GM19240 (cell line): ENCODE results near the gene KCNJ11.
"Not testable (repeated sequence)": the region's sequence is repeated elsewhere in the genome, so short reads cannot be mapped to it uniquely, and the experiment has no call there.

ENCODE experiments used
- DNase-seq: peaks from one replicate; pipeline ENCODE4 v3.0.0; 2011; ENCODE audit warnings: low spot score; ENCODE audit not compliant: insufficient read length

The KCNJ11 gene

DNA sequence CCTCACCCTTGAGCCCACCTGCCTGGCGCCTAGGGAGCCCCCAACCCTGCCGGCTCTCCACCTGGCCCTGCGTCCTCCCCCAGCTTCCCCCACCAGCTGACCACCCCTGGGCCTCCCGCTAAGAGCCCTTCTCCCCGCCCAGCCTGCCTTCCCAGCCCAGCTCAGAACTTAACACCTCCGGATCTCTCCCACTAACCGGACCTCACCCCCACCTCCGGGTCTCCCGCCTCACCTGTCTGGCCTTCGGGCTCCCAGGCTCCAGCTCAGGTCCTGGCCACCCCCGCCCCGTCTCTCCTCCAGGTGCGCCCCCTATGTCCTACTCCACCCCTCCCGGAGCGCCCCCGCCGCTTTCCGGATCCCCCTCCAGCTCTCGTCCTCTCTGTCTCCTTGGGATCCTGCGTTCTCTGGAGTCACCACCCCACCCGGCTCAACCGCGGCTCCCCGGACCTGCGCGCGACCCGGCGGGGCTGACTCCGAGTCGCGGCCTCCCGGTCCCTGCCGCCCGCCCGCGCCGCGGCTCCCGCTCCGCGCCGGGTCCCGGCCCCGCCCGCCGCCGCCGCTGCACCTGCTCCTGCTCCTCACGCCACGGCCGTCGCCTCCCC is at the start of gene KCNJ11:
TSS of gene KCNJ11 (minus strand) at position 51 of the 602 bp plus-strand sequence. CDS start 568 bp downstream, outside the sequence.
- DNase-seq = no peak

DNA sequence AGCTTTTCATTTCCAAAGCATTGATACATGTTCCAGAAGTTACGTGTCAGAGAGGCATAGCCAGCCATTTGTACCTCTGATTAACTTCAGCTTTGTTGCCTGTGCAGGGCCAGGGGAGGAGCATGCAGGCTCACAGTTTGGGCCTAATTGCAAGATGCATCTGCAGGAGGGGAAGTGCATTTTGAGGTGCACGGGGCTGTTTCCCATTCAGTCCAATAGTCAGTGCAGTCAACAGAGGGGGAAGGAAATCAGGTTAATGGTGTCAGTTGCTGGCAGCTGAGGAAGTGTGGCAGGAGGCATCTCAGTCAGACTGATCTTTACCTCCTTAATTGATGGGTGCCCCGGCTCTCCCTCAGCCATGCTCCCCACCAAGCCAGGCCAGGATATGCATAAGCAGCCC is 48.9 kb upstream of the KCNJ11 start:
- DNase-seq = no peak

DNA sequence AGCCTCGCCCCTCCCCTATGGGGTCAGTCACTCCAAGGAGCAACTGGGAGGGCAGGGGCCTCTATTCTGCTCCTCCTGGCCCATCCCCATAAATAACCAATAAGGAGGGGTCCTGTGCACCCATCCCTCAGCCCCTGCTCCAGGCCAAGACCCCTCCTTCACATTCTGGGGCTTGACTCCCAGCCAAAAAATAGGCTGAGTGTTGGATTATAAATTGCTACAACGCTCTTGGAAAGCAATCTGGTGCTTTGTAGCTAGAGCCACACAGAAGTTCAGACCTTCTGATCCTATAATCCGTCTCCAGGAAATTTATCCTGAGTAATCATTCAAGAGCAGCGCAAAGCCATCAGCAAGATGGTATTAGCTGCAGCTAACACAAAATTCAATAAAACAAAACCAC is 45.6 kb upstream of the KCNJ11 start:
- DNase-seq = no peak

DNA sequence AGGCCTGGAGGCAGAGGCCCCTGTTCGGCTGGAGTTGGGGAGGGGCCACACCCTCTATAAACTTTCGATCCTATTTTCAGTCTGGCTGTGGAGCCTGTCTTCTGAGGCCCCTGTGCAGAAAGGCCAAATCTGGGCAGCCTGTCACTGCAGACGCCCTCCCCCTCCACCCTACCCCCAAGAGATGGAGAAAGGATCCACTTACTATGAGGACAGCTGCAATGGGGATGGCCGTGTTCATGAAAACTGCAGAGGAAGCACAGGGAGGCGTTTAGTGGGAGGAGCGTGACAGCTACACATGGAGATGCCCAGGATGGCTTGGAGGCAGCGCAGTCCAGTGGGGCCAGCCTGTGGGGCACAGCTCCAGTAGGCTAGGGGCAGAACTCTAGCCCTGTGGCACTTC is 43.5 kb upstream of the KCNJ11 start:
- DNase-seq = no peak

DNA sequence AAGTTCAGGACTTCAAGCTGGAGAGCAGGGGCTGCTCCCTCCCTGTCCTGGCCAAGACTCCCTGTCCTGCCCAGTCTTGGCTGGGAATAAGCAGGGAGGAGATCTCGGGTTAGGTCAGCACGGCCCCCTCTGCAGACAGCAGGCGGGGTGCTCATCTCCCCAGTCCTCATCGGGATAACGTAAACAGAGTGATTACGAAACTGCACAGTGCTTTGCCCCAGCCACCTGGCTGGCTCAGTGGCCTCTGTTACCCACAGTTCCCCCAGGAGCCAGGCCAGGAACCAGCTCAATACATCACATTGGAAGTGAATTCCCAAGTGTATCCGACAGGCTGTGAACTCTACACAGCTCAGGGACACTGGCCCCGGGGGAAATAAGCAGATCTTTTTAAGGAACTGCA is 42.7 kb upstream of the KCNJ11 start:
- no peak for DNase-seq

DNA sequence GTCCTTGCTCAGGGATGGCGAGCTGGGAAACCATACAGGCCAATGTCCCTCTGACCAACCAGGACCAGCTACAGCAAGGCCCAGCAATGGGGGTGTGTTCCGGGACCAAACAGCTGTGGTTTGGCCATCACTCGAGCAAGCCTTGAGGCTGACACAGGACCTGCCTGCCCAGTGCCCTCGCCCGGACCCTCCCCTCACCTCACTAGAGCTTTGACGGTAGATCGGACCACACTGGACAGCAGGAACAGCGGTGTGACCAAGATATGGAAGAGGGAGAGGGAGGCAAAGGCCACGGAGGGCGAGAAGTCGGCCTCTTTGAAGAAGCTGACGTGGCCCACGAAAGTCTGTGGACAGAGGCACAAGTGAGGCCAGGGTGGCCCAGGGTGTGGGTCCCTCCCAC is 42.2 kb upstream of the KCNJ11 start:
- DNase-seq = no peak

DNA sequence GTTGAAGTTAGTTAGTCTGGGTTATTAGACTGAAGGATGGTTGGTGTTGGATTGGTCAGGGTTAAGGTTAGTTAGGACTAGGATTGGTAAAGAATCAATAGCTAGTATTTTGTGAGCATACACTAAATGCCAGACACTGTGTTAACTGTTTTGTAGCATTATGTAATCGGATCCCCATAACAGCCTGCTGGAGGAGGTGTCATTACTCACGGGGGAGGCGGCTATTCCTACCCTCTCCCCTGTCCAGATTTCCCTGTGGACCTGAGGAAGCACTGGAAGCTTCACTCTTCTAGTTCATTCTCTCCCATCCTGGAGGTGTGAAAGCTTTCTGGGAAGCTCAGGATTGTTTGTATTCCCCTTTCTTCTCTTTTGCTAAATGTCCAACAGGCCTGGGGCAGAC is 40.5 kb upstream of the KCNJ11 start:
- DNase-seq = no peak

DNA sequence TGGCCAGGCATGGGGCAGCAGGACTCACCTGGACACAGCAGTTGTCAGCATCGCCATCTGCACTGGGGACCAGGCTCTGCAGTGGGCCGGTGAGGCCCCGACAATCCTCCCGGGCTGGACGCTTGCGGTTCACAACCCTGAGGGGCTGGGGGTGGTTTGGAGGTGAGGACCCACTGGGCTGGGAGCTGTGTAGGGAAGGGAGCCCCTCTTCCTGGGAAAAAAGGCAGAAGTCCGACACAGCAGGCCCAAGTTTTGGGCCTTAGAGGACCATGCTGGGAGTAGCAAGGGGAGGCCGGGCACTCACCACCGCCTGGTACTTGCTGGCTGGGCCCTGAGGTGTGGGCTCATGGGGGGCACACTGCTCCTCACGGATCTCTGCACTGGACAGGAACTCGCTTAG is 39.8 kb upstream of the KCNJ11 start:
- no peak for DNase-seq

DNA sequence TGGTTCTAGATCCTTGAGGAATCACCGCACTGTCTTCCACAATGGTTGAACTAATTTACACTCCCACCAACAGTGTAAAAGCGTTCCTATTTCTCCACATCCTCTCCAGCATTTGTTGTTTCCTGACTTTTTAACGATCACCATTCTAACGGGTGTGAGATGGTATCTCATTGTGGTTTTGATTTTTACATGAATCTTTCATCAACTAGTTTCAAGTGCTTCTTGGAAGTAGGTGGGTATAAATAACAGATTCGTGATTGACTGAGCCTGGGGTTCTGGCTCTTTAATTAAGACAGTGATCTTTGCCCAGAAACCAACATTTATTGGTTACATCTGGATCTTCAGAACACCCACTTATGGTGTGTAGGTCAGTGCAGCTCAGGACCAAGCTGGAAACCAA is 37.8 kb upstream of the KCNJ11 start:
- not testable (repeated sequence) for DNase-seq

DNA sequence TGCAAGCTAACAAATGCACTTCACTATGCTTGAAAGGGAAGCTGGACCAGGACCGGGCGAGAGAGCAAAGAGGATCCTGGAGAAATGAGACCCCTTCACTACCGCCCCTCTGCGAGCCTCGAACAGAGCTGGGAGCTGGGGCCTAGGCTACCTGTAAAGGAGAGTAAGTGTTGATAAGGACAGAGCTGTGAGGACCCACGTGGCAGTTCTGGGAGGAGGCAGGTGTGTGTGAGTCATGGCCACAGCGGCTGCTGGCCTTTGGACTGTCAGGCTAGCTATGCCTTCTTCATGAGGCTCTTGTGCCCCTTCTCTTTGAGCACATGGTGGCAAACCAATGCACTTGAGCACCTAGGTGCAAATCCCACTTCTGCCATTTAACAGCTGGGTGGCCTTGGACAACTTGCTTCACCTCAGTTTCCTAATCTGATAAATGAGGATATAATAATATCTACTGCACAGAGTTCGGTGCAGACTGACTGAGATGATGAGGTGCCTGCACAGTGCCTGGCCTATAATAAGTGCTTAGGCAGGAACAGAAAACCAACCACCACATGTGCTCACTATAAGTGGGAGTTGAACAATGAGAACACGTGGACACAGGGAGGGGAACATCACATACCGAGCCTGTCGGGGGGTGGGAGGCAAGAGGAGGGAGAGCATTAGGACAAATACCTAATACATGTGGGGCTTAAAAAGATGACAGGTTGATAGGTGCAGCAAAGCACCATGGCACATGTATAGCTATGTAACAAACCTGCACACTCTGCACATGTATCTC is 35.3 kb upstream of the KCNJ11 start:
- no peak for DNase-seq

DNA sequence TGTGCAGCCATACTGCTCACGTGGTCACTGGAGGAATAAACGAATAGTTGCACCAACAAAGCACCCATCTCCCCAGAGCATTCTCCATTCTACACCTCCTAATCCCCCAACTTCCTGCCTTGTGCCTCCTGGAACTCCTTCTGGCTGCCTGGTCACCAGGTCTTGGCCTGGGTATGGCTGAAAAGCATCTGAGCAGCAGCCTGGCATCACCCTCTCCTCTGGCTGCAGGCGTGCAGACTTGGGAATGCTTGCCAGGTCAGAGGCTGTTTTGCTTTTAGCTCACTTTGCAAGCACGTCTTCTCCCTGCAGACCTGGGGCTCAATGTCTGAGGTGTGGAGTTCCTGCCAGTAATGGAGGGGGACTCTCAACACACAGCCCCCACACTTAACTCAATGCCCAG is 33.3 kb upstream of the KCNJ11 start:
- no peak for DNase-seq

DNA sequence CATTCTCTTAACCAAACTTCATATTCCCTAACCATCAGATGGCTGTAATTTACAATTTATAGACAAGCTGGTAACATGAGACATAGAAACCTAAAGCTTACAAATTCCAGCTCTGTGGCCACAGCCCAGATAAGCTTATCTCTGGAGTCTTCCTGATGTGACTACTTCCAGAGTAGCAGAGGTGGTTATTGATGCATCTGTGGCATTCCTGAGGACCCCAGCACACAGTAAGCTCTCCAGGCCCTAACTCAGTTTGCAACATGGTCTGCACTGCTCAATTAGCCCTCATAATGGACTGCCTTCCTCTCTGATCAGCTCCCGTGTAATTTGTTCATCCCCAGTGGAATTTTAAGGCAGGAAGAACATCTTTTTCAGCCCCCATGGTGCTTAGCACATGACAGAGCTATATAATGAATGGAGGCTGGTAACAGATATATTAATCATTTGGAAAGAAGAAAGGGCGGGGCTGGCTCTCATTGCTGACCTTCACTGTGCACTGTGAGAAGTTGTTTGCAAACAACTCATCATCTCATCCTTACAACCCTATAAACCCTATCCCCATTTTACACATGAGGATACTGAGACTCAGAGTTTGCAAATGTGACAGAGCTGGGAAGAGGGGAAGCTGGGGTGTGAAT is 30.1 kb upstream of the KCNJ11 start:
- no peak for DNase-seq

DNA sequence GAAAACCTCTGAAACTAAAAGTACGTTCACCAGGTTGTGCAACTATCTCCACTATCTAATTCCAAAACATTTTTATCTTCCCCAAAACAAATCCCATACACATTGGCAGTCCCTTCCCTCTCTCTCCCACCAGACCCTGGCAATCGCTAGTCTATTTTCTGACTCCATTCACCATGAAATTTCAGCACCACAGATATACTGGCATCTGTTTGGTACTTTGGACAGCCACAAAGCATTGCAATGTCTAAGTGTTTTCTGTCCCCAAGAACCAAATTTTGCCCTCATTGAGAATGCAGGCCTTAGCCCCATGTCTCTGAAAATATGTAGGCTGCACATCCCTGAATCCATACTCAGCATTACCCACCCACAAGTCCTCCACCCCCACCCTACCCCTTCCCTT is 28.0 kb upstream of the KCNJ11 start:
- no peak for DNase-seq

DNA sequence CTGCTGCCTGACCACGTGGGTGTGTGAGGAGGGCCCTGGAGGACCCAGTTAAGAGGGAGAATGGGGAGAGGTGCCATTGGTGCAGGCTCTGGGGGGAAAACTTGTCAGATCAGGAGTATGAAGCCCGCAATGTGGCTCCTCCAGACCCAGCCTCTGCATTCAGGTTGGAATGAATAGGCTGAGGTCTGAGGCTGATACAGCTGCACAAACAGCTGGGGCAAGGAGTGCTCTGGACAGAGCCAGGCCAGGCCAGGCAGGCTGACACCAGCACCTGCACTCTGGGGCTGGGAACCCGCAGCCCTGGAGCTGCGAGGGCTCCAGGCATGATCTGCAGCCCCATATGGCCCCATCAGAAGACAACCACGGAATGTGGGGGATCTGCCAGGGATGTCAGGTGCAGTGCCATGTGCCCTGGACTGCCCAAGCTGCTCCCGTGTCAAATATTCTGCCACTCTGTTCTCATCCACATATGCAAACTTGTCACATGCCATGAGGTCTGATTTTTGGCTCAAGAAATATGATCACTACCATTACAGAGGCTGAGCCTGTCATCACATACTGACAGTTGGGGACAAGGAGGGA is 27.2 kb upstream of the KCNJ11 start:
- DNase-seq = no peak

DNA sequence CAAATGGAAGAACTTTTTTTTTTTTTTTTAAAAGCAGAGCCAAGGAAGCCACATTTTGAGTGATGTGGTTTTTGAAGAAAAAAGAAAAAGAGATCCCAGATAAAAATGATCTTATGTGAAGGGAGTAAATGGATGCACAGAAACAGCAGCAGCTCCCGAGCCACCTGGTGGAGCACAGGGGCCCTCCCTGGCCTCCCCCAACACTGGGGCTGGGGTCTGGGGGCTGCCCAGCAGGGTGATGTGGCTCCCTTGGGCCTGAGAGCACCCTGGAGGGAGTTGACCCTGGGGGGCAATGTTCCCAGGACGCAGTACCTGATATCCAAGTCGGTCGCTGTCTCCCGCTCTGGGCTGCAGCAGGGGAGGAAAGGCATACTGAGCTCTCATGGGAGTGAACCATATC is 26.5 kb upstream of the KCNJ11 start:
- no peak for DNase-seq

DNA sequence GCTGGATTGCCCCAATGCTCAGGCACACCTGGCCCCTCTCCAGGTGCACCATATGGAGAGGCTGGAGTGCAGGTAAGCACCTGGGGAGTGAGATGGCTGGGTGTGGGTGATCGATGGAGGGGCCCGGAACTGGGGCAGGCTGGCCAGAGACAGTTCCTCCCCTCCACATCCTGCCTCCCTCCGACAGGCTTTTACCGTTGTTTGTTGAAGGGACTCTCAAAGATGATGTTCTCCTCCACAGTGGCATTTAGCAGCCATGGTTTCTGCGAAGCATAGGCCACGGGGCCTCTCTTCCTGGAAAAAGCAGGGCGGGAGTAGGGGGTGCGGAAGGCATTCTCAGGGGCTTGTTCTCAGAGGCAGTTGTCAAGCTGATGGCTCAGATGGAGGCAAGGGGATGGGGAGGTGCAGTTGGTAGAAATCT is 25.9 kb upstream of the KCNJ11 start:
- DNase-seq = no peak

DNA sequence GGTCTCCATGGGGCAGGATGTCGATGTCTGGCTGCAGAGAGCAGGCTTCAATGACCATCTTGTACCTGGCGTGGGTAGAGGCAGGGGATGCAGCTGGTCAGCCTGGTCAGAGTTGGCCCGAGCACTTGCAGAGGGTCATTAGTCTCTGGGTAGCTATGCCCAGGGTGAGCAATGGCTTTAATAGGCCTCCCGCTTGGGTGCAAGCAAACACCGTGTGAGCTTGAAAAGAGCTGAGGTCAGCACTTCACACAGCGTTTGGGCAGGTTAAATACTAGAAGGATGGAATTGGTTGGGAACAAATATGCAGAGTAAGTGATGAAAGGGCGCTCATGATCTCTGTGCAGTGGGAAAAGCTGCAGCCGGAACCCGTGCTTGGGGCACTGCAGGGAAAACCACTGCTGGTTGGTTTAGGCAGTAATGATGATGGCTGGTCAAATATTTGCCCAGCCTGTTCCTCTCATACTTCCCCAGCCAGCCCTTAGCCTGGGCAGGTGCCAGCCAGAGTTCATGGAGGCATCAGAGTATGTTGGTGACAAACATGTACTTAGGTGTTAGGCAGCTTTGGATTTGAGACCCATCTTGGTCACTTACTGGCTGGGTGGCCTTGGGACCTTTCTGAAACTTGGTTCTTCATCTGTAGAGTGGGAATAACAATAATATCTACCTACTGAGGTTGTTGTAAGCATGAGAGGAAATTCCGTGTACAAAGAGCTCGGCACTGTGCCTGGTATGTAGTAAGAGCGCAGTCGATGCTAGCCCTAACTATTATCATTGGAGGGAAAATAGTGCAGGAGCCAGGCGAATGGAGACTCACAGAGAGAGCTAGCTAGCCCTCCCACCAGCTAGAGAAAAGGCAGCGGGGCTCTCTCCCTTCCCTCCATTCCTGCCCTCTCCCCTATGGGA is 25.2 kb upstream of the KCNJ11 start:
- no peak for DNase-seq

DNA sequence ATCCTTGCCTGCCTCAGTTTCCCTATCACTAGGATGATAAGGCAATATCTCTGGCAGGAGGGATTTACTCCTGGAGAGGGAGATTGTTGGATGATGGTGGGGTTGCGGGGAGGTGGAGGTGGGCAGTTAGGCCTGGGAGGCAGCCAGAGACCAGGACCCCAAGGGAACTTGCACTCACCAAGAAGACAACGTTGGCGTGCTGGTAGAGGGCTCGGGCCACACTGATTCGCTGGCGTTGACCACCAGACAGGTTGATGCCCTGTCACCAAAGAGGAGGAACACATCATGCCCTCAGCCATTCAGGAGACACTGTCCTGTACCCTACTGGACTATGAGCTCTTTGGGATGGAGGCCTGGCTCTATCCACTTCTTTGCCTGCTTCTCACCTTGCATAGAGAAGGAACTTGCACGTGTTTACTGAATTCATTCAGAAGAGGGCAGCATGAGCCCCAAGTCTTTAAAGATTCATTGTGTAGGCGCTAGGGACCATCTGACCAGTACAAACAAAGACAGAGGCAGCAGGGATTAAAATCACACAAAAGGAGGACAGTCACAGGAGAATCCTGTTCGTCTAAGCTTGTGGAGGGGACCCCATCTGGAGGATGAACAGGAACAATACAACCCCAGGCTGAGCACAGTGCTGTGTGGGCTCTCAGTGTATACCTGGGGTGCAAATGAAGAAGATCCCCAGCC is 24.2 kb upstream of the KCNJ11 start:
- DNase-seq = no peak

DNA sequence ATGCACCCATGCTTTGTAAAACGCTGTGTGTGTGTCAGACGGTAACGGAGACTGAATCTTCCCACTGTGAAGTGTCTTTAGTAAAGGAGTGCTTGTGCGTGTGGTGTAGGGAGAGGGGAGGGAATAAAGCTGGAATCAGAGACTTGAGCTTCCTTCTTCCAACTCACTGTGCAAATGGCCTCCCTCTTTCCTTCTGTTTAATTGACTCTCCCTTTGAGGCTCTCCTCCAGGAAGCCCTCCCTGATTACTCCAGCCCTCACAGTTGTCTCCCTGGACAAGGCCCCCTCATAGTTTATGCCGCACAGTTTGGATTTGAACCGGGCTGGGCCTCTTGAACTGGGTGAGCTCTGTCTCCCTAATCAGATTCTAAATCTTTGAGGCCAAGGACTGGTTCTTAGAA is 23.0 kb upstream of the KCNJ11 start:
- DNase-seq = no peak

DNA sequence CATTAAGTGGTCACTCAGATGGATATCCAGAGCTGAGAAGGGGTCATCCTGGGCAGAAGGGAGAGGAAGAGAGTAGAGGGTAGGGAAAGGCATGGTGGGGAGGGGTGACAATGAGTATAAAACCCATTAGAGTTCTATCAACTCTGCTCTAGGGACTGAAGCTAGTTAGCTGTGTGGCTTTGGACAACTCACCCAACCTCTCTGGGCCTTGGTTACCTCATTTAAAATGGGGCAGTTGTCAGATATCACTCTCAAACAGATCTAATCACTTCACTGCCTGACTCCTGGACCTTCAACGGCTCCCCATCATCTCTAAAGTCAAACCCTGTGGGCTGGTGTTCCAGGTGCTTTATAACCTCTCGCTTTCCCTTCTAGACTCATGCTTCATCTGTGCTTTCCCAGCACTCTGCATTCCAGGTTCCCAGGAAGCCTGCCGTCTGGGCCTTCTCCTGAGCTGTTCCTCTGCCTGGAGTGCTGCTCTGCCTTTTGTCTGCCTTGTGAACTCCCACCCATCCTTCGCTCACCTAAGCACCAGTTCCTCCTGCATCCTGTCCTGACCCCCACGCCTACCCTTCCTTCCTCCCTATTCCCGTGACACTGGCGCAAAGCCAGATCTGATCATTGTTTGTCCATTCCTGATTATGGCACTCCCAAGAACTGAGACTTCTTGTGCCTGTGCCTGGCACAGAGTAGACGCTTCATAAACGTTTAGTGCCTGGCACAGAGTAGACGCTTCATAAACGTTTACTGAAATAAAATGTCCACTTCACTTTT is 22.3 kb upstream of the KCNJ11 start:
- no peak for DNase-seq
